Keratinocyte (primary cell): ENCODE measurements around the gene DAZL.

Source experiments
- EZH2 ChIP-seq: IDR thresholded peaks from one replicate; pipeline ENCODE4 v1.6.1; 2012; ENCODE audit warnings: inconsistent platforms, mild to moderate bottlenecking, low read length, moderate library complexity
- TF ChIP-seq, protein P1 (sequence below), 3 experiments: IDR thresholded peaks in 1 of 3; conservative IDR thresholded peaks in 1 of 3; optimal IDR thresholded peaks in 1 of 3; 2 replicates in 2 of 3; 3 replicates in 1 of 3; pipeline versions ENCODE3 to v1.5.1; 2011; ENCODE audit warnings: low read length in 3 of 3, mild to moderate bottlenecking in 3 of 3, moderate library complexity in 2 of 3, control low read depth in 1 of 3, inconsistent platforms in 1 of 3; ENCODE audit not compliant: insufficient read depth in 2 of 3; ENCODE audit errors: extremely low read depth in 1 of 3

DNA sequence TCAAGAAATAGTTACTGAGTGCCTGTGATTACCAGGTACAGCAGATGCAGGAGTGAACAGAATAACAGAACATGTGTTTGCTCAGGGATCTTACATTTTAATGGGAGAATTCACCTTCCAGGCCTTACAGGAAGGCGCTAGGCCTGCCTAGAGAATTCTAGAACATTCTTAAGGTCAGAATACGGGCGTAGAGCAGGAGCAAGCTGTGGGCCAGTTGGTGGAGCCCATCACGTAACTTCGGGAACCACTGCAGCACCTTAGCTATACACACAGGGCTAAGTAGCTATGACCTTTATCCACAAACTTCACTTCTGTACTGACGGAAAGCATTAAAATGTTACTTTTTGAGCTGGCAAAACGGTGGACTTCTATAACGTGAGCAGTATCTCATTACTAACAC lies 743 bp upstream of the DAZL start:
- TF ChIP-seq, protein P1, sequence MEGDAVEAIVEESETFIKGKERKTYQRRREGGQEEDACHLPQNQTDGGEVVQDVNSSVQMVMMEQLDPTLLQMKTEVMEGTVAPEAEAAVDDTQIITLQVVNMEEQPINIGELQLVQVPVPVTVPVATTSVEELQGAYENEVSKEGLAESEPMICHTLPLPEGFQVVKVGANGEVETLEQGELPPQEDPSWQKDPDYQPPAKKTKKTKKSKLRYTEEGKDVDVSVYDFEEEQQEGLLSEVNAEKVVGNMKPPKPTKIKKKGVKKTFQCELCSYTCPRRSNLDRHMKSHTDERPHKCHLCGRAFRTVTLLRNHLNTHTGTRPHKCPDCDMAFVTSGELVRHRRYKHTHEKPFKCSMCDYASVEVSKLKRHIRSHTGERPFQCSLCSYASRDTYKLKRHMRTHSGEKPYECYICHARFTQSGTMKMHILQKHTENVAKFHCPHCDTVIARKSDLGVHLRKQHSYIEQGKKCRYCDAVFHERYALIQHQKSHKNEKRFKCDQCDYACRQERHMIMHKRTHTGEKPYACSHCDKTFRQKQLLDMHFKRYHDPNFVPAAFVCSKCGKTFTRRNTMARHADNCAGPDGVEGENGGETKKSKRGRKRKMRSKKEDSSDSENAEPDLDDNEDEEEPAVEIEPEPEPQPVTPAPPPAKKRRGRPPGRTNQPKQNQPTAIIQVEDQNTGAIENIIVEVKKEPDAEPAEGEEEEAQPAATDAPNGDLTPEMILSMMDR (optimal IDR thresholded peaks at IDR 0.05 in 1 of 3, IDR thresholded peaks at IDR 0.05 in 1 of 3, conservative IDR thresholded peaks at IDR 0.05 in 1 of 3; ENCODE audit: extremely low read depth in 1 of 3, insufficient read depth in 2 of 3, low read length in 3 of 3): no peak
- no peak for TF ChIP-seq EZH2
